HG03565 (cell line): Measurements from ENCODE around the gene SNRPE.

Source experiments
- ATAC-seq: cut with Tn5 transposase; IDR thresholded peaks from one replicate; pipeline ENCODE4 v1.9.1; 2021; ENCODE audit warnings: mild to moderate bottlenecking, moderate library complexity; ENCODE audit not compliant: unreplicated experiment

Gene SNRPE

GRCh38 chr1:203878422-203878821 lies 17.0 kb downstream of the SNRPE start:
- no peak for ATAC-seq

- no peak for ATAC-seq
Measured at GRCh38 chr1:203880606-203881005, 19.2 kb downstream of the SNRPE start.

- no peak for ATAC-seq
Measured at GRCh38 chr1:203888807-203889251, 27.4 kb downstream of the SNRPE start.

- ATAC-seq, result no peak
Measured at GRCh38 chr1:203891950-203892349, 30.6 kb downstream of the SNRPE start.

- no peak for ATAC-seq
Measured at GRCh38 chr1:203898458-203899352, 37.3 kb downstream of the SNRPE start.

GRCh38 chr1:203899353-203899716 lies 37.9 kb downstream of the SNRPE start:
- ATAC-seq, result no peak

- no peak for ATAC-seq
Measured at GRCh38 chr1:203899869-203900714, 38.7 kb downstream of the SNRPE start.

GRCh38 chr1:203901581-203901980 lies 40.2 kb downstream of the SNRPE start:
- no peak for ATAC-seq

- no peak for ATAC-seq
Measured at GRCh38 chr1:203905275-203905674, 43.9 kb downstream of the SNRPE start.

GRCh38 chr1:203906932-203907331 lies 45.5 kb downstream of the SNRPE start:
- ATAC-seq, result no peak

GRCh38 chr1:203907901-203908300 lies 46.5 kb downstream of the SNRPE start:
- ATAC-seq, result no peak

GRCh38 chr1:203911806-203912205 lies 50.4 kb downstream of the SNRPE start:
- no peak for ATAC-seq

- no peak for ATAC-seq
Measured at GRCh38 chr1:203913073-203913521, 51.7 kb downstream of the SNRPE start.

GRCh38 chr1:203914292-203914691 lies 52.9 kb downstream of the SNRPE start:
- no peak for ATAC-seq

GRCh38 chr1:203915811-203916210 lies 54.4 kb downstream of the SNRPE start:
- ATAC-seq, result no peak

- no peak for ATAC-seq
Measured at GRCh38 chr1:203916756-203917155, 55.4 kb downstream of the SNRPE start.
